SK-N-SH (cell line): ENCODE data around the gene ARHGAP23.

Source experiments
- GABPA ChIP-seq: IDR thresholded peaks from 2 replicates; pipeline ENCODE4 v1.4.0; 2012; ENCODE audit warnings: low read depth, mild to moderate bottlenecking
- PBX3 ChIP-seq: IDR thresholded peaks from 2 replicates; pipeline ENCODE4; 2012
- REST ChIP-seq: IDR thresholded peaks from 2 replicates; pipeline ENCODE4 v1.6.1; 2012; ENCODE audit warnings: mild to moderate bottlenecking, low read depth, low read length, moderate library complexity
- SMC3 ChIP-seq: IDR thresholded peaks from 2 replicates; pipeline ENCODE4 v1.6.1; 2012; ENCODE audit warnings: low read depth, low read length, improper control_type of control experiment
- TAF1 ChIP-seq: IDR thresholded peaks from 2 replicates; pipeline ENCODE4 v1.6.1; 2012; ENCODE audit warnings: low read depth, mild to moderate bottlenecking, low read length, moderate library complexity, borderline replicate concordance
- TCF12 ChIP-seq: IDR thresholded peaks from 2 replicates; pipeline ENCODE4 v1.4.0; 2012
- TF ChIP-seq, protein P1 (sequence below): fragments of 200-600 bp; sonication (generic); IDR thresholded peaks from 2 replicates; pipeline ENCODE4 v1.6.1; 2017; ENCODE audit warnings: antibody characterized with exemption, mild to moderate bottlenecking, moderate library complexity
- TF ChIP-seq, protein P2 (sequence below): IDR thresholded peaks from 2 replicates; pipeline ENCODE4 v1.4.0; 2012; ENCODE audit warnings: low read depth

- TF ChIP-seq, protein P1, sequence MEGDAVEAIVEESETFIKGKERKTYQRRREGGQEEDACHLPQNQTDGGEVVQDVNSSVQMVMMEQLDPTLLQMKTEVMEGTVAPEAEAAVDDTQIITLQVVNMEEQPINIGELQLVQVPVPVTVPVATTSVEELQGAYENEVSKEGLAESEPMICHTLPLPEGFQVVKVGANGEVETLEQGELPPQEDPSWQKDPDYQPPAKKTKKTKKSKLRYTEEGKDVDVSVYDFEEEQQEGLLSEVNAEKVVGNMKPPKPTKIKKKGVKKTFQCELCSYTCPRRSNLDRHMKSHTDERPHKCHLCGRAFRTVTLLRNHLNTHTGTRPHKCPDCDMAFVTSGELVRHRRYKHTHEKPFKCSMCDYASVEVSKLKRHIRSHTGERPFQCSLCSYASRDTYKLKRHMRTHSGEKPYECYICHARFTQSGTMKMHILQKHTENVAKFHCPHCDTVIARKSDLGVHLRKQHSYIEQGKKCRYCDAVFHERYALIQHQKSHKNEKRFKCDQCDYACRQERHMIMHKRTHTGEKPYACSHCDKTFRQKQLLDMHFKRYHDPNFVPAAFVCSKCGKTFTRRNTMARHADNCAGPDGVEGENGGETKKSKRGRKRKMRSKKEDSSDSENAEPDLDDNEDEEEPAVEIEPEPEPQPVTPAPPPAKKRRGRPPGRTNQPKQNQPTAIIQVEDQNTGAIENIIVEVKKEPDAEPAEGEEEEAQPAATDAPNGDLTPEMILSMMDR = no peak
- no peak for TF ChIP-seq SMC3
- no peak for TF ChIP-seq GABPA
- TF ChIP-seq, protein P2, sequence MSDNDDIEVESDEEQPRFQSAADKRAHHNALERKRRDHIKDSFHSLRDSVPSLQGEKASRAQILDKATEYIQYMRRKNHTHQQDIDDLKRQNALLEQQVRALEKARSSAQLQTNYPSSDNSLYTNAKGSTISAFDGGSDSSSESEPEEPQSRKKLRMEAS = no peak
- TF ChIP-seq REST = no peak
- TF ChIP-seq TAF1 = no peak
- no peak for TF ChIP-seq TCF12
- no peak for TF ChIP-seq PBX3
Measured at GRCh38 chr17:38424297-38424972, 3.8 kb upstream of the ARHGAP23 start.
